Esophagus muscularis mucosa (tissue), 4 donors: Measurements from ENCODE around the gene C14orf180.

Experiments used
- CTCF ChIP-seq, 3 experiments: fragments of 200-600 bp in 2 of 3; fragments of 450-650 bp in 1 of 3; sonication (generic) in 2 of 3; IDR thresholded peaks; one replicate each; pipeline ENCODE4 v1.5.1; 2017 to 2019; ENCODE audit warnings: antibody characterized with exemption in 3 of 3, mild to moderate bottlenecking in 2 of 3, moderate library complexity in 1 of 3
- EP300 ChIP-seq: sonication (generic); formaldehyde crosslinking; IDR thresholded peaks from one replicate; pipeline ENCODE4 v1.6.1; 2017; ENCODE audit warnings: antibody characterized with exemption
- POLR2A ChIP-seq: fragments of 450-650 bp; IDR thresholded peaks from one replicate; pipeline ENCODE4 v1.6.1; 2017; ENCODE audit warnings: antibody characterized with exemption, moderate library complexity, mild to moderate bottlenecking, low read depth
- POLR2AphosphoS5 ChIP-seq, 2 donors: sonication (generic); formaldehyde crosslinking; IDR thresholded peaks; one replicate each; pipeline ENCODE4 v1.6.1; 2017; ENCODE audit warnings: antibody characterized with exemption in 2 of 2

DNA sequence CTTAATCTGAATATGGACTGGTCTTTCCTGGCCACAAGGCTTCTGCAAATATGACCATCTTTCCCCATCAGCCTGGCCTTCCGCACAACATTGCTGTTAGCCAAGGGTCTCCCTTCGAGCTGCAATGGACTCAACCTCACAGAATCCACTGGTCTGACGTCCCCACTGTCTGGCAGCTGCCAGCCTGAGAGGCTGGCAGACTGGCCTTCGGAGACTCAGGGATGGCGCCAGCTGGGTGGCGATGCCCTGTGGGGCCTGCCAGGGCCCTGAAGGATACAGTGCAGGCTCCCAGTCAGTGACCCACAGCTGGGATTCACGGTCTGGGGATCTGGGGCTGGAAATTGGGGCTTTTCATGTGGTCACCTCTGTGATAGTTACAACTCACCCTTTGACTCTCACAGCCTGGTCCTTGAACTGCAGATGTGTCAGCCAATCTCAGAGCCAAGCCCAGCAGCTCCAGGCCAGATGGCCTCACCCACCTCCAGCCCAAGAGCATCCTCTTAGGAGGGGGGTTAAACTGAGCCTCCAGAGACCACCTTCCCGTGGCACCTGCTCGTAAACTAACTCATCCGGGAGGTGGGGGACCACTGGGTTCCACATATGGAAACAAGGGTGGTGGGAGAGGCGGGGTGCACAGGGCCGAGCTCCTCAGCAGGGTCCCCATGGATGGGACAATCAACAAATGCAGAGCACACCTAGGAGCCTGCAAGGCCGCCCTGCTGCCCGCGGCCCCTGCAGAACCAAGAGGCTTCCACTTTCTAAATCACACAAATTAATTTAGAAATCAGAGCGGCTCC is 21.1 kb upstream of the C14orf180 start:
- TF ChIP-seq CTCF (IDR thresholded peaks at IDR 0.05) (no peak), EP300 (no peak), POLR2A (no peak), POLR2AphosphoS5 (IDR thresholded peaks at IDR 0.05) (no peak)
